Measurements from ENCODE around the gene ALDH16A1.

DNA sequence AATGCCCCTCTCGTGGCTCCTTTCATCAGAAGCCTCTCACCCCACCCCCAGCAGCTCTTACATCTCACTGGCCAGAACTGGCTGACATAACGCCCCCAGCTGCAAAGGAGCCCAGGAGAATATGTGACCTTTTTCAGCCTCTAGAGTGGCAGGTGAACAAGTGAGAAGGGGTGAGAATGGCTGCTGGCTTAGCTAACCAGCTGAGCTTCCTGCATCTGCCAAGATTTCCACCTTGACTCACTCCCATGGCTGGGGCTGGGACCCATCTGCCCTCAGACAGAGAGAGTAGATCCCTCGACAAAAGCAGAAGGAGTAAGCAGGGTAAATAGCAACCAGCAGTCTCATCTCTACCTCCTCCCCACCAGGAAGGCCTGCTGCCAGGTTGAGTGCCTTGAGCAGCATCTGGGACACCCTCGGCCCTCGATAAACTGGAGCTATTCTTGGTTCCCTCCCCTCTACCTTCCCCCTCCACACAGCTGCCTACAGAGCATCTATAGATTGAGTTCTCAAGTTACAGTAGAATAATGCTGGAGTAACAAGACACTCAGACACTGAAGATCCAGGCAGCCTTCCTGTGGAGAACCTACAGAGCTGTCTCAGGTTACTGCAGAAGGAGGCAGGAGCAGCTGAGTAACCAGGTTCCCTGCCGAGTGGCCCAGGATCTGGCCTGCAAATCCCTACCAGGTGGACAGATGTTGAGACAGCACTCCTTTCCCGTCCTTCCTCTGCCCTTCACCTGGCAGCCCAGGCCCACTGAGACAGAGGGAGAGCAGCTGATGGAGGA lies 49.4 kb upstream of the ALDH16A1 start:
- TF ChIP-seq POLR2A (IDR thresholded peaks at IDR 0.05) (no peak), EP300 (IDR thresholded peaks at IDR 0.05) (no peak)
- TF ChIP-seq, protein P1, sequence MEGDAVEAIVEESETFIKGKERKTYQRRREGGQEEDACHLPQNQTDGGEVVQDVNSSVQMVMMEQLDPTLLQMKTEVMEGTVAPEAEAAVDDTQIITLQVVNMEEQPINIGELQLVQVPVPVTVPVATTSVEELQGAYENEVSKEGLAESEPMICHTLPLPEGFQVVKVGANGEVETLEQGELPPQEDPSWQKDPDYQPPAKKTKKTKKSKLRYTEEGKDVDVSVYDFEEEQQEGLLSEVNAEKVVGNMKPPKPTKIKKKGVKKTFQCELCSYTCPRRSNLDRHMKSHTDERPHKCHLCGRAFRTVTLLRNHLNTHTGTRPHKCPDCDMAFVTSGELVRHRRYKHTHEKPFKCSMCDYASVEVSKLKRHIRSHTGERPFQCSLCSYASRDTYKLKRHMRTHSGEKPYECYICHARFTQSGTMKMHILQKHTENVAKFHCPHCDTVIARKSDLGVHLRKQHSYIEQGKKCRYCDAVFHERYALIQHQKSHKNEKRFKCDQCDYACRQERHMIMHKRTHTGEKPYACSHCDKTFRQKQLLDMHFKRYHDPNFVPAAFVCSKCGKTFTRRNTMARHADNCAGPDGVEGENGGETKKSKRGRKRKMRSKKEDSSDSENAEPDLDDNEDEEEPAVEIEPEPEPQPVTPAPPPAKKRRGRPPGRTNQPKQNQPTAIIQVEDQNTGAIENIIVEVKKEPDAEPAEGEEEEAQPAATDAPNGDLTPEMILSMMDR (IDR thresholded peaks at IDR 0.05) = no peak
